Upper lobe of left lung (tissue), 4 donors: ENCODE data around the gene MED27.

Experiments
- EP300 ChIP-seq, 4 donors: sonication (generic); formaldehyde crosslinking; IDR thresholded peaks; one replicate each; pipeline ENCODE4 v1.5.1; 2017; ENCODE audit warnings: antibody characterized with exemption in 4 of 4, control low read depth in 2 of 4
- POLR2A ChIP-seq, 4 donors: fragments of 450-650 bp; IDR thresholded peaks; one replicate each; pipeline ENCODE4 v1.5.1; 2016 to 2017; ENCODE audit warnings: antibody characterized with exemption in 4 of 4, mild to moderate bottlenecking in 2 of 4
- POLR2AphosphoS5 ChIP-seq, 2 donors: sonication (generic); formaldehyde crosslinking; IDR thresholded peaks; one replicate each; pipeline ENCODE4 v1.5.1; 2017; ENCODE audit warnings: antibody characterized with exemption in 2 of 2
- TF ChIP-seq, protein P1 (sequence below), 6 experiments: fragments of 450-650 bp in 4 of 6; fragments of 200-600 bp in 2 of 6; sonication (generic) in 2 of 6; IDR thresholded peaks; one replicate each; pipeline ENCODE4 v1.5.1; 2016 to 2019; ENCODE audit warnings: antibody characterized with exemption in 6 of 6

GRCh38 chr9:131976157-131977108, 103.2 kb downstream of the MED27 start:
- TF ChIP-seq EP300 (IDR thresholded peaks at IDR 0.05) (no peak), POLR2AphosphoS5 (IDR thresholded peaks at IDR 0.05) (no peak), POLR2A (IDR thresholded peaks at IDR 0.05) (no peak)
- TF ChIP-seq, protein P1, sequence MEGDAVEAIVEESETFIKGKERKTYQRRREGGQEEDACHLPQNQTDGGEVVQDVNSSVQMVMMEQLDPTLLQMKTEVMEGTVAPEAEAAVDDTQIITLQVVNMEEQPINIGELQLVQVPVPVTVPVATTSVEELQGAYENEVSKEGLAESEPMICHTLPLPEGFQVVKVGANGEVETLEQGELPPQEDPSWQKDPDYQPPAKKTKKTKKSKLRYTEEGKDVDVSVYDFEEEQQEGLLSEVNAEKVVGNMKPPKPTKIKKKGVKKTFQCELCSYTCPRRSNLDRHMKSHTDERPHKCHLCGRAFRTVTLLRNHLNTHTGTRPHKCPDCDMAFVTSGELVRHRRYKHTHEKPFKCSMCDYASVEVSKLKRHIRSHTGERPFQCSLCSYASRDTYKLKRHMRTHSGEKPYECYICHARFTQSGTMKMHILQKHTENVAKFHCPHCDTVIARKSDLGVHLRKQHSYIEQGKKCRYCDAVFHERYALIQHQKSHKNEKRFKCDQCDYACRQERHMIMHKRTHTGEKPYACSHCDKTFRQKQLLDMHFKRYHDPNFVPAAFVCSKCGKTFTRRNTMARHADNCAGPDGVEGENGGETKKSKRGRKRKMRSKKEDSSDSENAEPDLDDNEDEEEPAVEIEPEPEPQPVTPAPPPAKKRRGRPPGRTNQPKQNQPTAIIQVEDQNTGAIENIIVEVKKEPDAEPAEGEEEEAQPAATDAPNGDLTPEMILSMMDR (IDR thresholded peaks at IDR 0.05): no peak
